KMS-11 (cell line): ENCODE measurements around the gene RGS10.

Experiments
- H2AFZ ChIP-seq: fragments of 200-600 bp; sonication (generic); 2 replicates; pipeline ENCODE4 v1.6.1; 2016; ENCODE audit warnings: antibody characterized with exemption, mixed run types, low read depth
- H3K27ac ChIP-seq: fragments of 200-600 bp; sonication (generic); 2 replicates; pipeline ENCODE4 v1.6.1; 2016; ENCODE audit warnings: mild to moderate bottlenecking, mixed run types
- H3K27me3 ChIP-seq: fragments of 200-600 bp; sonication (generic); 2 replicates; pipeline ENCODE4 v1.6.1; 2017; ENCODE audit warnings: mild to moderate bottlenecking, low read depth, mixed run types, moderate library complexity; ENCODE audit not compliant: insufficient read depth
- H3K36me3 ChIP-seq: fragments of 200-600 bp; sonication (generic); 2 replicates; pipeline ENCODE4 v1.6.1; 2017; ENCODE audit warnings: mild to moderate bottlenecking, mixed run types; ENCODE audit not compliant: insufficient read depth
- H3K4me1 ChIP-seq: fragments of 200-600 bp; sonication (generic); 2 replicates; pipeline ENCODE4 v1.6.1; 2016; ENCODE audit warnings: mild to moderate bottlenecking, low read depth, mixed run types; ENCODE audit not compliant: poor library complexity, severe bottlenecking
- H3K4me2 ChIP-seq: fragments of 200-600 bp; sonication (generic); 2 replicates; pipeline ENCODE4 v1.7.0; 2016; ENCODE audit warnings: mild to moderate bottlenecking, mixed run types
- H3K4me3 ChIP-seq: fragments of 200-600 bp; sonication (generic); IDR thresholded peaks from 2 replicates; pipeline ENCODE4 v1.6.1; 2017; ENCODE audit warnings: low read depth, low read length, mixed read lengths; ENCODE audit not compliant: insufficient read depth
- H3K79me2 ChIP-seq: fragments of 200-600 bp; sonication (generic); 2 replicates; pipeline ENCODE4 v1.6.1; 2016; ENCODE audit warnings: low read depth, mixed run types; ENCODE audit not compliant: insufficient read depth
- H3K9ac ChIP-seq: fragments of 200-600 bp; sonication (generic); 2 replicates; pipeline ENCODE4 v1.6.1; 2016; ENCODE audit warnings: mild to moderate bottlenecking, mixed run types
- H4K20me1 ChIP-seq: fragments of 200-600 bp; sonication (generic); 2 replicates; pipeline ENCODE4 v1.6.1; 2016; ENCODE audit warnings: mild to moderate bottlenecking, mixed run types; ENCODE audit not compliant: insufficient read depth
- CTCF ChIP-seq: fragments of 200-600 bp; sonication (generic); conservative IDR thresholded peaks from 2 replicates; pipeline ENCODE4 v1.6.1; 2017; ENCODE audit warnings: low read depth, mild to moderate bottlenecking, antibody characterized with exemption, low read length, moderate library complexity, mixed read lengths

The RGS10 gene

DNA sequence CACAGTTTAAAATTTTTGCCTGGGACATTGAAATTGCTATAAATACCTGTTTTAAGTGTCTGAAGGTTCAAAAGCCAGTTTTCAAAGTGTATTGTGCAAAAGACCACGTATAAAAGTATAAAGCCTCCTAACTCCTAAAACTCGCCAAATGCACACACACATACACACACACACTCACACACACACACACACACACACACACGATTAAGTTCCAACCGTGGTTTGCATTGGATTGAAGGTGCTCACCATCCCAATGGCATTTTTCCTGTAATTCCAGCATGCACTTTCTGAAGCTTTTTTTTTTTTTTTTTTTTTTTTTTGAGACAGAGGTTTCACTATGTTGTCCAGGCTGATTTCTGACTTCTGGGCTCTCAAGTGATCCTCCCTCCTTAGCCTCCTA lies 2.8 kb upstream of the RGS10 start:
- Histone ChIP-seq H3K27me3 (no peaks in the 10 kb centered on the region), H3K4me1 (peaks cover 25% of the 10 kb centered on the region)

DNA sequence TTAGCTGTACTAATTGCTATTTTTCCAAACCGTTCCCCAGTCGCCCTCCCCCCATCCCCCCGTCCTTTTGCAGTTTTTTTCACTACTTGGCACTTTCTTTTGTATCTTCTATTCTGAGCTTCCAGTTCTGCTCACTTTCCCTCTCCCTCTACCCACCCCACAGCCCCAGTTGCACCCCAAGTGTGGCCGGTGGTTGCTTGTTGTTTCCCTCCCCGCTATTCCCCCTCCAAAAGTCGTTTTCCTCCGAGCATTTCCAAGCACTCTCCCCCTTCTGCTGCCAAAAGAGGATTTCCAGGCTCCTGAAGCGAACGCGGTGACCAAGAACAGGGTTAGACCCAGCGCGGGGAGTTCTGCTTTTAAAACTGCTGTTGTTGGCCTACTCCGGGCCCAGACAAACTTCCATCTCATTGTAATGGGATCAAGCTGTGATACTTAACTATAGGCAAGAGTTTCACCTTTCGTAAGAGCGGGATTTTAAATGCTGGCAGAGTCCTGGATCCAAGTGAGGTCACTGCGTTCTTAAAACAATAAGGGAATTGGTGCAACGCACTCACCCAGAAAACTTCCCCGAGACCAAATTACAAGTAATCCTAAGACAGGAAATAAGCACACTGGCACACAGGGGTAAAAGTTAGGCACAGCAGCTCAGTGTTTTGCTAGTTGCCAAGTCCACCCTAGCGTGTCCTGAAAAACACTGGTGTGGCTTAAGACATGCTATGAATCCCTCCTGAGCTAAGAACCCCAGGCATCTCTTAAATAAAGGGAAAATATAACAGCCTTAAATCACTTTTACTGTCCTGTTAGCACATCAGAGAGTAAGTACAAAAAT lies 1.5 kb upstream of the RGS10 start:
- Histone ChIP-seq H3K27ac (peak overlapping the region; percentile 84; the same call in 1 of the 2 replicates), H3K36me3 (no peaks in the 10 kb centered on the region), H3K4me2 (peak overlapping the region; percentile 86), H3K9ac (peak overlapping the region; percentile 94; the same call in 1 of the 2 replicates), H3K79me2 (no peaks in the 10 kb centered on the region), H3K27me3 (no peaks in the 10 kb centered on the region), H2AFZ (peak overlapping the region; percentile 85), H3K4me3 (no peak overlapping the region), H4K20me1 (no peaks in the 10 kb centered on the region), H3K4me1 (peaks cover 25% of the 10 kb centered on the region)
- no peak for TF ChIP-seq CTCF

More for the DNA sequence above, 2.8 kb upstream of the RGS10 start:
- no peaks in the 10 kb centered on the region for H4K20me1 ChIP-seq
- no peak overlapping the region for H2AFZ ChIP-seq
- no peak overlapping the region for H3K27ac ChIP-seq
- H3K79me2 ChIP-seq, result no peaks in the 10 kb centered on the region
- H3K4me3 ChIP-seq, result no peak overlapping the region
- no peak for TF ChIP-seq CTCF
- no peaks in the 10 kb centered on the region for H3K36me3 ChIP-seq
- H3K9ac ChIP-seq, result no peak overlapping the region
- H3K4me2 ChIP-seq, result no peak overlapping the region

DNA sequence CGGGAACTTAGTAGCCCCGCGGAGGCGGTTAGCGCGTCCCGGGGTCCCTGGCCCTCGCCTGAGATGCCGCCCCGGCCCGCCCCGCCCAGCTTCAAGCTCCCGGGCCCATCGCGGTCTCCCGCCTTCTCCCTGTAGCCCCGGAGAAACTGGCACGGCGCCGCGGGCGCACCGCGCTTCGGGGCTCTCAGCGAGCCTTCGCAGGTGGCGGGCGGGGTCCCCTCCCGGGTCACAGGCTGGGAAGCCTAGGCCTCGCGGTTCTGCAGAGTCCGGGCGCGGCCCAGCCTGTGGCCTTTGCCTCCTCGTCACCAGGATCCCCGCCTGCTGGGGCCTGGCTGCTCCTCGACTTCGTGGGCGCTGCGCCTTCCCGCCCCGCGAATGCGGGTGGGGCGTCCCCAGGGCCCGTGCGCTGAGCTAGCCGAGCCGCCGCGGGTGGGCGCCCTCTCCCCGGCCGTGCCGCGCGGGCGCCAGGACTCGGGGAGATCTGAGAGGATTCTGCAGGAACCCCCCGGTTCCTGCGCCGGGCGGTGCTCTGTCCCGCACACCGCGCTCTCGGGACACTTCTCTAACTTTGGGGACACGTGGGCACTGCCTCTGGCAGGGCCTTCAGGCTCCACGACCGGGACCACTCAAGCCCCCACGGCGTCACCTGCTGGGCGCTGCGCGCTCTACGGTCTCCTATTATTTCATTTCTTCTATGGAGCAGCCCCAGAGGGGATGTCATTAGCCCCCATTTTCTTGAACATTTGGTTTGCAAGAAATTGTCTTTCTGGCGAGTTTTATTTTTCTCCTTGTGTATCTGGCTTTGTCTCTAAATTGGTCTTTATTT lies 682 bp upstream of the RGS10 start:
- no peaks in the 10 kb centered on the region for H3K36me3 ChIP-seq
- H4K20me1 ChIP-seq, result no peaks in the 10 kb centered on the region
- peaks cover 25% of the 10 kb centered on the region for H3K4me1 ChIP-seq
- no peaks in the 10 kb centered on the region for H3K27me3 ChIP-seq
- peak overlapping the region; percentile 85 for H2AFZ ChIP-seq
- peak; percentile 50 for TF ChIP-seq CTCF
- H3K79me2 ChIP-seq, result no peaks in the 10 kb centered on the region
- H3K9ac ChIP-seq, result peak overlapping the region; percentile 94
- H3K4me2 ChIP-seq, result peak overlapping the region; percentile 86
- H3K4me3 ChIP-seq, result no peak overlapping the region
- H3K27ac ChIP-seq, result peak overlapping the region; percentile 84

- Histone ChIP-seq H3K79me2 (no peaks in the 10 kb centered on the region), H3K4me3 (no peak overlapping the region), H3K27ac (no peak overlapping the region), H2AFZ (peak overlapping the region; percentile 85; the same call in 1 of the 2 replicates), H3K27me3 (no peaks in the 10 kb centered on the region), H4K20me1 (no peaks in the 10 kb centered on the region), H3K9ac (peak overlapping the region; percentile 94; the same call in 1 of the 2 replicates), H3K4me1 (peaks cover 25% of the 10 kb centered on the region), H3K4me2 (peak overlapping the region; percentile 66), H3K36me3 (no peaks in the 10 kb centered on the region)
- no peak for TF ChIP-seq CTCF
These were observed 811 bp downstream of the RGS10 start for GRCh38 chr10:119541459-119542356.
